GM19193 (cell line): ENCODE measurements around the gene ATP9A.

Experiments used
- POLR2A ChIP-seq: IDR thresholded peaks from 4 replicates; pipeline ENCODE4 v1.6.1; 2011; ENCODE audit not compliant: insufficient read depth, insufficient read length; ENCODE audit errors: extremely low read depth

ATP9A gene

DNA sequence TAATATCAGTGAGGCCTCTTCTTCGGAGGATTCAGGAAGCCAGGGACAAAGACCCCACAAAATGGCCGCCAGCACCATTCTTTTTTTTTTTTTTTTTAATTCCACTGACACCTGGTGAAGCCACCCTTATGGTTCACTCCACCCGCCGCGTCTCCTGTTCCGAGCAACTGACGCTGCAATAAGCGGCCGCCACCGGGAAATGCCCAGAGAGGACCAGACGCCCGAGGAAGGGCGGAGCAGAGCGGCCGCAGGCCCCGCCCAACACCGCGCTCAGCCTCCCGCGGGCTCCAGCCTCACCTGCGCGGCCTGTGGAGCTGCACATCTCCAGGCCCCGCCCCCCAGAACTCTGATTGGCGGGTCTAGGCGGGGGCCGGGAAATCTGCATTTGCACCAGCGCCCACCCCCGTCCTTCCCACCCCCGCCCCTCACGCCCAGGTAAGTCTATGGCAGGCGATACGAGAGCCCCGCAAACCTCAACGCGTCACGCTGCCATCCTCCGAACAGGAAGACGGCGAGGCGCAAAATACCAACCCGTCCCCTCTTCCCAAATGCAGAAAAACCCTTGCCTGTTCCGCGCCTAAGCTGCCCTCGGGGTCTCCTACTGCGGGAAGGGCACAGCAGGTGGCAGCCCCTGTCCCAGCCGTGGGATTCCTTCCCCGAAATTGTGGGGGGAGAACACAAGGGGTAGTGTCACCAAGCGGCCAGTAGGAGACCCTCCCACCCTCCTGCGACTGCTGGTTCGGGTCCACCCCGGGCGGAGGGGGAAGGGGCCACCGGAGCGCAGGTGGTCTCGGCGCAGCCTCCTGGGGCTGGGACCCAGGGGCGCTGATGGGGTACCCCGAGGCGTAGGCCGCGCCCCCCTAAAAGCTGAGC, 960 bp downstream of the ATP9A start:
- no peak for TF ChIP-seq POLR2A

DNA sequence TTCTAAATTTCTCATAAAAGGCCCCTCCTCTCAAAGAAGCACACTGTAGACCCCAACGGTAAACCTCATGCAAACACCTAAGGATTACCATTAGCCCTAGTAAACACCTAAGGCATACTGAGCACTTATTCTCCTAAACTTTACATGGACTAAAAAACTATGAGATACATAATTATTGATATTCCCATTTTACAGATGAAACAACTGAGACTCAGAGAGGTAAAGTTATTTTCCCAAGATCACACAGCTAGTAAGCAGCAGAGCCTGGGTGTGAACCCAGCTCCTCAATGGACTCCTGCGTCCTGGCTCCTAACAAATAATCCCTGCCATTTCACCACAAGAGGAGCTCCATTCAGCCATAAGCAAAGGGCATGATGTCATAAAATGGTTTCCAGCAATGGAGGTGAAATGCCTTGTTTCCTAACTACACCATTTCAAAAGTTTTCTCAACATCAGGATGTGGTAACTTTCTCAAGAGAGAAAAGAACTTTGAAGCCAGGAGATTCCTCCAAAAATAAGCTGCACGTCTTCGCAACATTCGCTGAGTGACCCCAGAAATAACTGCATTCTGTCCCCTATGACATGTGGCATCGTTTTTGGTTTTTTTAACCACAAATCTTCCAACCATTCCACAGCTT, 4.1 kb downstream of the ATP9A start:
- no peak for TF ChIP-seq POLR2A

DNA sequence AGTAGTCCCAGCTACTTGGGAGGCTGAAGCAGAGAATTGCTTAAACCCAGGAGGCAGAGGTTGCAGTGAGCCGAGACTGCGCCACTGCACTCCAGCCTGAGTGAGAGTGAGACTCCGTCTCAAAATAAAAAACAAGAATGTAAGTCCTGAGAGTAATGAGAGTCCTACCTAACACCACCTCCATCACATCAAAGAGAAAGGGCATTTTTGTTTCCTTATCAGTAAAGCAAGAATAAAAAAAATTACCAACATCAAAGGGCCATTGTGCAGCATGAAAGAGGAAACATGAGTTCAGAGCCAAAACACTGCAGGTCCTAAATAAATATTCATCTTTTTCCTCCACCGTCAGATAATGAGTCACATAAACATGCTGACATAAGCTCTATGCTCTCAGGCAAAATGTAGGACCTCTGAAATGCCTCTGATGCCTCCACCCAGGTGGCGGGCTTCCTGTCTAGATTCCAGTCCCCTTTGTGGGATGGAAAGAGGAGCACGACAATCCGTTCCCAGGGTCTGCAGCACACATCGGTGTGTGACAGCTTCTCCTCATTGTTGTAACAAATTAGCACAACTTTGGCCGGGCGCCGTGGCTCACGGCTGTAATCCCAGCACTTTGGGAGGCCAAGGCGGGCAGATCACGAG, 7.2 kb downstream of the ATP9A start:
- no peak for TF ChIP-seq POLR2A

DNA sequence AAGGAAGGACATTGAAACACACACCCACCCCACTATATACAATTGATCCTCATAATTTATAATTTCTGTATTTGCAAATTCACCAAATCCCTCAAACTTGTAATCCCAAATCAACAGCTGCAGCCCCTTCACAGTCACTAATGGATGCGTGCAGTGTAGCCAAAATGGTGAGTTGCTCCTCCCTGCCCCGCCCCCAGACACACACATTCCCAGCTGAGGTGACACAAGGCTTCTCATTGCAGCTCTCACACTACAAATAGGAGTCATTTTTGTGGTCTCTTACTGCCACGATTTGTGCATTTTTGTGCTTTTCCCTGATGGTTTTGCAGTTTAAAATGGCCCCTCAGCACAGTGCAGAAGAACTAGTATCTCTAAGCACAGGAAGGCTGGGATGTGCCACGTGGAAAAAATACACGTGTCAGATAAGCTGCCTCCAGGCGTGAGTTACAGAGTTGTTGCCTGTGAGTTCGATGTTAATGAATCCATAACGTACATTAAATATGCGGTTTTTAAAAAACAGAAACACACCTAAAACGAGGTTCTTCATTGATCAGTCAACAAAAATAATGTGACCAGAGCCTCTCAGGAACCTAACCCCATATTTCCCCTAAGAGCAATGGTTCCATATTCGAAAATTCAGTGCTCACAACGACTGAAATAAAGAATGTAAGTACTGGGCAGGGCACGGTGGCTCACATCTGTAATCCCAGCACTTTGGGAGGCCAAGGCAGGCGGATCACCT, 8.2 kb downstream of the ATP9A start:
- TF ChIP-seq POLR2A = no peak

DNA sequence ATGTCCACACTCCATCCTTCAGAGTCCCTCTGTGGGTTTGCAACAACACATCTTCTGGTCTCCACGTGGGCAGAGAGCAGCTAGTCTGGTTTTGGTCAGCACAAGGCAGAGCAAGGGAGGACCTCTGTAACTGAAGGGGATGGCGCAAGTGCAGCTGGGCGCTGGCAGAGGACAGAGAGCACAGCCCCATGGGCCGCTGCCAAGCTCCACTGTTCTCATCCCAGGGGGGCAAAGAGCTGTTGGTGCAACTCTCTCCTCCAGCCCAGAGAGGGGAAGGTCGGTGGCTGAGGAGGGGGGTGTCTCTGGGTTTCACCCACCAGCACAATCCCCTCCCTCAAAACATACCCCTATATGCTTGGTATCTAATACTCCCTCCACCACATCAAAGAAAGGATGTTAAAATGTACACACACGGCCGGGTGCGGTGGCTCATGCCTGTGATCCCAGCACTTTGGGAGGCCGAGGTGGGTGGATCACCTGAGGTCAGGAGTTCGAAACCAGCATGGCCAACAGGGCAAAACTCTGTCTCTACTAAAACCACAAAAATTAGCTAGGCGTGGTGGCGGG, 9.1 kb downstream of the ATP9A start:
- no peak for TF ChIP-seq POLR2A

DNA sequence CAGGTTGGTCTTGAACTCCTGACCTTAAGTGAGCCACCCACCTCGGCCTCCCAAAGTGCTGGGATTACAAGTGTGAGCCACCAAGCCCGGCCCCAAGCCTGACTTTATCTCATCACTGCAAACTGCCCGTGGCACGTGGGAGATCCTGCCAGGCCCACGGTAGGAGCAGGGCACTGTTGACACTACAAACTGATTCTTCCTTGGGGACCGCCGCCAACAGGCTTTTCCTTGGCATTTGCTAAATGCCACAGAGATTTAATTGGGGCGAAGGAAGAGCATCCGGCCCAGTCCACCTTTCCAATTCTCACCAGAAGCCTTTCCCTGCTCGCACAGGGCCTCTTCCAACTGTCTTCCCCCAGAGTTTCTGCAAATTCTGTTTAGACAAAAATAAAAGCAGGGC, 11.0 kb downstream of the ATP9A start:
- TF ChIP-seq POLR2A = no peak

DNA sequence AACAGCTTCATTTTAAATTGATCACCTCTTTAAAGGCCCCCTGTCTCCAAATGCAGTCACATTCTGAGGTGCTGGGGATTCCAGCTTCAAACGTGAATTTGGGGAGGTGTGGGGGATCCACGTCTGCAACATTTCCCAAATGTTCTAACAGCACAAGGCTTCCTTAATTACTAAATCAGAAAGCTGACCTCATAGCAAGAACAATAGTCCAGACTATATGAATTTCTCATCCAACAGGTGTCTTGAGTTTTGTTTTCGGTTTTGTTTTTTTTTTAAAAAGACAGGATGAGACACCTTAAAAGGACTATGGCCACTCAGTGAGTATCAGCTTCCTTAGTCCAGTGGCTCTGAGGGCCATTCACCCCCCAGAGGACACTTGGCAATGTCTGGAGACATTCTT, 11.5 kb downstream of the ATP9A start:
- TF ChIP-seq POLR2A = no peak

DNA sequence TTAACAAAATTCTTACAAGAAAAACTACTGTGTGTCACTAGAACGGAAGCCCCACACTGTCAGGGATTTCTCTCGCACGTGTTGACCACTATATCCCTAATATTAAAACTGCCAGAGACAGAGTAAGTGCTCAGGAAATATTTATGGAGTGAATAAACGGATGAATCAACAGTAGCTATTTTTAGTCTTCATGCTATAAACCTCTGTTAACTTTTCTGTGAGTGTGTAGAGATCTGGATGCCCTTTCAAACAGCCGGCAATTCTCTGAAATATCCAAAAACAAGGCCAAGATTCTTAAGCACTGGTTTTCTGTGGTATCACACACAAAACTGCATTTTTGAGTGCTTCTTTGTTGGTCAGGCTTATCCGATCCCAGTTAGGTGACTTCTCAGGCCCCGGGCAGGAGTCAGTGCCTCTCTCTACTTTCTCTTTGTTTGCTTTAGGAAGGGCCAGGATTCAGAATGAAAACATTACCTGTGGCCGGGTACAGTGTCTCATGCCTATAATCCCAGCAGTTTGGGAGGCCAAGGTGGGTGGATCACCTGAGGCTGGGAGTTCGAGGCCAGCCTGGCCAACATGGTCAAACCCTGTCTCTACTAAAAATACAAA, 15.7 kb downstream of the ATP9A start:
- TF ChIP-seq POLR2A = no peak

DNA sequence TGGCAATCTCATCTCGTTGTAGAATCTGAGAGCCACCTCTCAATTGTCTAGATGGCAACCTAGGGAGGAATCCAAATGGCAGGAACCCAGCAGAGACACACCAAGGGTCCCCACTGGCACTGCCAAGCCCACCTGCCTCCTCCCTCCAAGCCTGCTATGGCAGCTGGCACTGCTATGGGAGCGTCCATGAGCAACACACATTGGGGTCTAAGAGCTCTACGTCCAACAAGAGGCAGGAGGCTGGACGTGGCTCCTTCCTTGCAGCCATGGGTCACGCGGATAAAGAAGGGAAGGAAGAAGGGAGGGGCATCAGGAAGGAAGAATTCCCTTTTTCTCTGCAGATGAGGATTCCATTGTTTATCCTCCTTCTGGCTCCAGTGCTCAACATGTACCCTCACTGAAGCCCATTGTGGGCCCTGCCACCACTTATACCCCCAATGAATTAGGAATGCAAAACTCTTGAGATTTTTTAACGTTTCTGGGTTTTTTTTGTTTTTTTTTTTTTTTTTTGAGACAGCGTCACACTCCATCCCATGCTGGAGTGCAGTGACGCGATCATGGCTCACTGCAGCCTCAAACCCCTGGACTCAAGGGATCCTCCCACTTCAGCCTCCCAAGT, 17.3 kb downstream of the ATP9A start:
- TF ChIP-seq POLR2A = no peak

DNA sequence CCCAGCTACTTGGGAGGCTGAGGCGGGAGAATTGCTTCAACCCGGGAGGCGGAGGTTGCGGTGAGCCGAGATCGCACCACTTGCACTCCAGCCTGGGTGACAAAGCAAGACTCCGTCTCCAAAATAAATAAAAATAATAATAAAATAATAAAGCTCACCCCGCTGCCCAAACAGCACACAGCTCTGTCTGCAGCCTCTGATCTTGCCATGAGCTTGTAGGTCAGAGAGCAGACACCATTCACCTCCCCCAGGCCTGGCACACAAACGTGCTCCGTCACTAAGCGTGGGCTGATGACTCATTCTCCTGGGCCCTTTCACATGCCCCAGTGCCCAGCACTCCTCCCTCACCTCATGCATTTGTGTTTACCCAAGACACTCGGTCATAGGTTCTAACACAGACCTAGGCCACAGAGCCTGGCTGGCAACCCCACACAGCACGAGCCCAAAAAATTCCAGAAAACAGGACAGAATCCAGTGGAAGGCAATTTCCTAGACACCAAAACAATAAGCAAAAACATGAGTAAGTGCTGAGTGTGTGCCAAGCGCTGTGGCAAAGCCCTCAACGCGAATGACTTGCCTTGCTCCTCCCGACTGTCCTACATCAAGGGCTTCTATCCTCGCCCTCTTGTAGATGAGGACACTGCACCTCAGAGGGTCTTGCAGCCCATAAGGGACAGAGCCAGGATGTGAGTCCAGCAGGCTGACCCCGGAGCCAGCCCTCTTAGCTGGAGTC, 18.0 kb downstream of the ATP9A start:
- TF ChIP-seq POLR2A = no peak

DNA sequence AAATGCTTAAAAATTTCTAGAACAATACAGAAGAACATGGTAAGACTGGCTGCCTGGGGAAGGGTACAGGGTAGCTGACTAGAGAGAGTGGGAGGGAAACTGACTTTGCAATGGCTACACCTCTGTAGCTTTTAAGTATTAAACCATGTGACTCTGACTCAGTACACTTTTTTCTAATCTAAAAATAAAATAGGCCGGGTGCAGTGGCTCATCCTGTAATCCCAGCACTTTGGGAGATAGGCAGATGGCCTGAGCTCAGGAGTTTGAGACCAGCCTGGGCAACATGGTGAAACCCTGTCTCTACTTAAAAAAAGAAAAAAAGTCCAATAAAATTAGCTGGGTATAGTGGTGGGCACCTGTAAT, 18.5 kb downstream of the ATP9A start:
- TF ChIP-seq POLR2A = no peak

DNA sequence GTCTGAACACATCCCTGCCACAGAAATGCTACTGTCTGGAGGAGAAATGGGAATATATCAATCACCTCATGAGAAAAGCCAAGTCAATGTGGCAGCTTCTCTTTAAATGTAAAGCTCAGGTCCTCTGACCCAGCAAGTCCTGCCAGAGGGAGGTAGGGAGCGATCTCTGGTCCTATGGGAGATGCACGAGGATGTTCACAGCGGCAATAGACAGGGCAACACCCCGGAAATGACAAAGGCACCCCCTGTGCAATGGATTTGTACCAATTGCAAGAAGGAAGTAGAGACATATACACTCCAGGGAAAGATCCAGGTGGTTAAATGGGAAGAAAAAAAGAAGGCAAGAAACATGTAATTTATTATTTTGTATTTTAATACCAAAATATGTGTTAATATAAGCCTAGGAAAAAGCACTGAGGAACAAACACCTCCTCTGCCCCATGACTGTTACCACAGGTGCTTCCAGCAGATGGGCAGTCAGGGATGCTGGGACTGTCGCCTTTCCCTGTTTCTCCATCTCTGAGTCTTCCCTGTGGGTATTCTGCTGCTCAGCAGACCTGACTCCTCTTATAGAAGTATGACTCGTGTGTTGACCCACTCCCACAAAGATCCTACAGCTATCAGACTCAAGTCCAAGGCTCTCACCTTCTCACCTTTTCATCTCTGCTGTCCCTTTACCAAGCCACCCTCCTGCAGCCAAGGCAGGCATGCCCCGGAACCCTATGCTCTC, 20.8 kb downstream of the ATP9A start:
- TF ChIP-seq POLR2A = no peak

DNA sequence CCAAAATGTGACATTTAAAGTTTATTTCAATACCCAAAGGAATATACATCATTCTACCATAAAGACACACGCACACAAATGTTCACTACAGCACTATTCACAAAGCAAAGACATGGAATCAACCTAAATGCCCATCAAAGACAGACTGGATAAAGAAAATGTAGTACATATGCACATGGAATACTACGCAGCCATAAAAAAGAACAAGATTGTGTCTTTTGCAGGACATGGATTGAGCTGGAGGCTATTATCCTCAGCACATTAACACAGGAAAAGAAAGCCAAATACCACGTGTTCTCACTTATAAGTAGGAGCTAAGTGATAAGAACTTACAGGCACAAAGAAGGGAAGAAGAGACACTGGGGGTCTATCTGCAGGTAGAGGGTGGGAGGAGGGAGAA, 22.4 kb downstream of the ATP9A start:
- TF ChIP-seq POLR2A = no peak
